GM21717 (cell line): ENCODE measurements around the gene BACE1.
"Not testable (repeated sequence)": the region's sequence is repeated elsewhere in the genome, so short reads cannot be mapped to it uniquely, and the experiment has no call there.

Source experiments
- ATAC-seq: cut with Tn5 transposase; IDR thresholded peaks from one replicate; pipeline ENCODE4 v1.9.1; 2021; ENCODE audit warnings: mild to moderate bottlenecking, moderate library complexity; ENCODE audit not compliant: unreplicated experiment

Gene BACE1

DNA sequence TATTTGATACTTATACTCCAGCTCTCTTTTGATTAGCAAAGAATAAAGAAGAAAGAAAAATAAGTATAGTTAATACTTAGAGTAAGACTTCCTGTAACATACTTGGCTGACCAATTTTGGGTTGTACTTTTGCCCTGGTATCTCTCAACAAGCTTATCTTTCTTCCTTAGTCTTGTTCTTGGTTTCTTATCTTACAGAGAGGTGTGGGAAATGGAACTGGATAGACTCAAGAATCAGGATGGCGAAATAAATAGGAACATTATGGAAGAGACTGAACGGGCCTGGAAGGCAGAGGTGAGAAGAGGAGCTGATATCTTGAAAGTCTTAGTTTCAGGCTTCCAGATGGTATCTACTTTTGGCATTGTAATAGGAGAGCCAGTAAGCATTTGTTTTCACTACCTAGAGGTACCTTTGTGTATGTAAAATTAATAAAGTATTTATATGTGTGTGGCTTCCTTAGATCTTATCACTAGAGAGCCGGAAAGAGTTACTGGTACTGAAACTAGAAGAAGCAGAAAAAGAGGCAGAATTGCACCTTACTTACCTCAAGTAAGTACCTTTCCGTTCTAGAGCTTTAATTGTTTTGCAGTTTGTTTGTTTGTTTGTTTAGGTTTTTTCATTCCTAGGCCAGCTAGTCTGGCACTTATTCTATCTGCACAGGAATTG, 36.2 kb downstream of the BACE1 start:
- ATAC-seq = no peak

DNA sequence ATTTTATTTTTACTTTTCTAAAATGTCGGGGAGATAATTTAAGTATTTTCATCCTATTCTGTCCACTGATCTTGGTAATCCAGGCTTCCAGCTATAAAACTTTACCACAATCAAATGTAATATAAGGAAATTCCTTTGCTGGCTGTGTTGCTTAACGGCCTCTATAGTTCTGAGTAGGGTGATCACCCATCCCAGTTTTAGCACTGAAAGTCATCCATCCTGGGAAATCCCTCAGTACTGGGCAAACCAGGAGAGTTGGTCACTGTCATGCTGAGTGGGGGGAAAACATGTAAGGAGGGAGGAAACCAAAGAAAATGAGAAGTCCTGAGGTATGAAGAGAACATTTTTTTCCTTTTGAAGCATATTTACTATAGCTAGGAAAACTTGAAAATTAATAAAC, 37.7 kb downstream of the BACE1 start:
- no peak for ATAC-seq

DNA sequence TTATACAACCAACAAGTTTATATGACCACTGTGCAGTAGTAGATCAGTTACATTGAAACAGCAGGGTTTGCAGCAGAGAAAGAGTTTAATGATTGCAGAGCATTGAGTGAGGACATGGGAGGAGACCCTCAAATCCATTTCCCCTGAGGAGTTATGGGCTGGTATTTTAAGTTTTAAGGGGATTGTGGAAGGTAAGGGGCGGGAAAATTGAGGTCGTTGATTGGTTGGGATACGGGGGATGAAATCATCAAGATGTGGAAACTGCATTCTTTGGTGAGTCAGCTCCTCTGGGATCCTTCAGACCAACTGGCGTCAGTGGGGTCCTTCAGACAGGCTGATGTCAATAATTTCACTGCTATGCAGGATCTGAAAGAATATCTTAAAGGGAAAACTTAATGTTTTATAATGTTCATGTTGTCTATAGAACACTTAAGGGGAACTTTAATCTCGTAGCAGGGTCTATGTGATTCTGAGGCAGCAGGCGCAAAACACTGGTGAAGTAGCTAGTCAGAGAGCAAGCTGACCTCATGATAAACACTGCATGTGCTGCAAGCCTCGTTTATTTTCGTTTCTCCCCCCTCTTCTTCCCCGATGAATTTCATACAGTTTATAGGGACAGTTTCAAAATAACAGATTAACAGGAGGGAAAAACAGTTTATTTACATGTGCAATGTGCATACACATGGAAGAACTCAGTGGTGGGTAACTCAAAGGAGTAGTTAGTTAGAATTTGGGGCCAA, 42.3 kb downstream of the BACE1 start:
- no peak for ATAC-seq

DNA sequence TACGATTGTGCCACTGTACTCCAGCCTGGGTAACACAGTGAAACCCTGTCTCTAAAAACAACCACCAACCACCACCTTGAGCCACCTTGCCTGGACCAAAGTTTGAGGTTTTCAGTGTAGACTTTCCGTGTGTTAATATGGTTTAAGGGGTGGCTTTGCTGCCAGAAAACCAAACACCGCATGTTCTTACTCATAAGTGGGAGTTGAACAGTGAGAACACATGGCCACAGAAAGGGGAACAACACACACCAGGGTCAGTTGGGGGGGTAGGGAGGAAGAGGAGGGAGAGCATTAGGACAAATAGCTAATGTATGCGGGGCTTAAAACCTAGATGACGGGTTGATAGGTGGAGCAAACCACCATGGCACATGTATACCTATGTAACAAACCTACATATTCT, 43.9 kb downstream of the BACE1 start:
- not testable (repeated sequence) for ATAC-seq

DNA sequence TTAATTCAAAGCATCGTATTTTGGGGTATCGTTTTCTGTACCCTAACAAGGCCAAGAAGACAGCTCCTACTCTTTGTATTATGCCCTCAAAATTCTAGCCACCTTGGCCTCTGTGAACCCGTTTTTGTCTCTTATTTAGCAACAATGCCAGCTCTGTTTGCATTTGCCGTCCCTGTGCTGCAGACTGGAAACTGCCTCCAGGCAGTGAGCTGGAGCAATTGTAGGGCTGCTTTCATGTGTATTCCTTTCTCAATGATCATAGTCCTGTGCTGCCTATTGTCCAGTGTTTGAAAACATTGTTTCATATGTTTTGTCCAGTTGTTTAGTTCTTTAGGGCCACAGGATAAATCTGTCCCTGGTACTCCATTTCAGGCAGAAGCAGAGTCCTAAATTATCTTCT, 44.8 kb downstream of the BACE1 start:
- ATAC-seq = no peak

DNA sequence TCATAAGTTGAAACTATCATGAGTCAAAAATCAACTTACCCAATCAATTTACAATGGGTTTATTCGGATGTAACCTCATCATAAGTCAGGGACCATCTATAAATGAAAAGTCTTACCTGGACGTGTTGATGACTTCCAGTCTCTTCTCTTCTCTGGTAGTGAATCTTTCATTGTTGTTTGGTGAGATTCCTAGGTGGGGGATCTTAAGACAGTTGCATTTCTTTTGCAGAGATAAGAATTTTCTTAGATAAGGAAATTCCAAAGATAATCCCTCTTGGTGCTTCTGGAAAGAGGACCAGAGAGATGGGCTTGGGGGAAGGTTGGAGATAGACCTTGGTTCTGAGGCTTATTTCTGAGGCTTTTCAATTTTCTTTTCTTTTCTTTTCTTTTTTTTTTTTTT, 46.2 kb downstream of the BACE1 start:
- no peak for ATAC-seq

DNA sequence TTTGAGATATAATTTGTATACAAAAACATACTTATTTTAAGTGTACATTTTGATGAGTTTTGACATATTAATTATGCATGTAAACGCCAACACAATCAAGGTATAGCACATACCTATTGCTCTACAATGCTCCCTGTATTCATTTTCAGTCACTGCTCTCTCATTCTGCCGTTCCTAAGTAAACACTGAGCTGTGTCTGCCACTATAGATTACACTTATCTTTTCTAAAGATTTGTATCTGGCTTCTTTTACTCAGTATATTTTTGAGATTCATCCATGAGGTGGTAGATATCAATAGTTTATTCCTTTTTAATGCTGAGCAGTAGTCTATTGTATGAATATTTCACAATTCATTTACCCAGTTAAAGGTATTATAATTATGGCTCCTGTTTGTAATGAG, 50.3 kb downstream of the BACE1 start:
- no peak for ATAC-seq

DNA sequence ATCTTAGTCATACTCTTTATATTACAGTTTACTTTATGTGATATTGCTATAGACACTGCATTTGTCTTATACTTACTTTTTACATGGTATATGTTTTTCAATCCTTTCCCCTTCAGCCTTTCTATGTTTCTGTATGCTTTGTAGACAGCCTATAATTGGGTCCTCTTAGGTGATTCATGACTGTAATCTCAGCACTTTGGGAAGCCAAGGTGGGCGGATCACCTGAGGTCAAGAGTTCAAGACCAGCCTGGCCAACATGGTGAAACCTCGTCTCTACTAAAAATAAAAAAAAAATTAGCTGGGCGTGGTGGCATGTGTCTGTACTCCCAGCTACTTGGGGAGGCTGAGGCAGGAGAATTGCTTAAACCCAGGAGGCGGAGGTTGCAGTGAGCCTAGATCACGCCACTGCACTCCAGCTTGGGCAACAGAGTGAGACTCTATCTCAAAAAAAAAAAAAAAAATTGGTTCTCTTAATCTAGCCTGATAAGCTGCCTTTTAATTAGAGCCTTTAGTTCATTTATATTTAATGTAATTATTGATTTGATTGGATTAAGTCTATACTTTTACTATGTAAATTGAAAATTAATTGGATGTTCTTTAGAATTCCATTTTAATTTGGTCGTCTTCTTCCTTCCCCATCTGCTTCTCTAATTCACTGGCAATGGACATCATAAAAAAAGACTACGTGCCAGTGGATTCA, 51.3 kb downstream of the BACE1 start:
- ATAC-seq = not testable (repeated sequence)

DNA sequence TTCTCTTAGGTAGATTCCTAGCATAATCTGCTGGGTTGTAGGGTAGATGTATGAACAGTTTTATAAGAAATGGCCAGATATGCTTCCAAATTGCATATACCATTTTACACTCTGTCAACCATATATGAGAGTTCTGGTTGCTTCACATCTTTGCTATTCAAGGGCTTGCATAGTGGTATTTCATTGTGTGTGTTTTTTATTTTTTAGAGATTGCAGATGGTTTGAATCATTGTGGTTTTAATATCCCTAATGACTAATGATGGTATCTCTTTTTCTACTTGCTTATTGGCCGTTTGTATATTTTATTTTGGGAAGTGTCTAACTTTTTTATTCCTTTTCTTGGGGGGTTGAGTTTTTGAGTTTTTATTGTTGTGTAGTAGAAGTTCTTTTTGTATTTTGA, 56.6 kb downstream of the BACE1 start:
- ATAC-seq = no peak

DNA sequence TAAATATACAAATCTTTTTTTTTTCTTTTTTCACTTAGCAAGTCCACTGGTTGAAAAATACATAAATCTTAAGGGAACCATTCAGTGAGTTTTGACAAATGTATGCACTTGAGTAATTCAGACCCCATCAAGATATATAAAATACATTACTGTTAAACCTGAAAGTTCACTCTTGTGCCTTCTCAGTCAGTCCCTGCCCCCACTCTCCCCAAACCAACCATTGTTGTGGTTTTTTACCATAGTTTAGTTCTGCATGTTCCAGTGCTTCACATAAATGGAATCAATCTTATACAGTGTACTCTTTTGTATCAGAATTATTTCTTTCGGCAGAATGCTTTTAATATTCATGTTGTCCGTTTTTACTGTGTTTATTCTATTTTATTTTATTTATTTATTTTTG, 57.5 kb downstream of the BACE1 start:
- ATAC-seq = no peak

DNA sequence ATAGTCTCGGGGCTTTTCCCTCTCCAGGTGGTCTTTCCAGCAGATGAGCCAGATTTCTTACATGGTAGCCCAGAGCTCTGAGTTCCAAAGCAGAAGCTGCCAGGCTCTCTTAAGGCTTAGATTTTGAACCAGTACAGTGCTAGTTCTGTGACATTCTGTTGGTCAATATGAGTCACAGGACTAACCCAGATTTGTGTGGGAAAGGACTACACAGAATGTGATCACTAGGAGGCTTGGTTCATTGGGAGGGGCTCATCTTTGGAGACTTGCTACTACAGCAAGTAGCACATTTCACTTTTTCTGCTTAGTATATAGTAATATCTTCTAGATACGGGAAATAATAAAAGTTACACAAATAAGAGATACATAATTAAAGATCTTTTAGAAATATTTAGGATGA, 59.5 kb downstream of the BACE1 start:
- ATAC-seq = no peak

DNA sequence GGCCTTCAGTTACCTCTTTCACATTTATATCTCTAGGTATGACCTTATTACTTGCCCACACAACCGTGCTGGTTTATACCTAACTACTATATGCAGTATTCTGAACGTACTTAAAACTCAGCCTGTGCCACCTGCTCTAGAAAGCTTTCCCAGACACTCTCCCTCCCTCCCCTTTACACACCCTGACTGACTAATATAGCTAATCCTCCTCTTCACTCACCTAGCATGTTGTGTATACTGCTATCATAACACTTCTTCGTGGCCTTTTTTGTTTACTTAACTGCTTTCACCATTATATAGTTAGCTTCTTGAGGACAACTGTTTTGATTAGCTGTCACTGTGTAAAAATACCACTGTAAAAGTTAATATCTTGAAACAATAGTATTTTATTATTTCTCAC, 60.1 kb downstream of the BACE1 start:
- no peak for ATAC-seq

DNA sequence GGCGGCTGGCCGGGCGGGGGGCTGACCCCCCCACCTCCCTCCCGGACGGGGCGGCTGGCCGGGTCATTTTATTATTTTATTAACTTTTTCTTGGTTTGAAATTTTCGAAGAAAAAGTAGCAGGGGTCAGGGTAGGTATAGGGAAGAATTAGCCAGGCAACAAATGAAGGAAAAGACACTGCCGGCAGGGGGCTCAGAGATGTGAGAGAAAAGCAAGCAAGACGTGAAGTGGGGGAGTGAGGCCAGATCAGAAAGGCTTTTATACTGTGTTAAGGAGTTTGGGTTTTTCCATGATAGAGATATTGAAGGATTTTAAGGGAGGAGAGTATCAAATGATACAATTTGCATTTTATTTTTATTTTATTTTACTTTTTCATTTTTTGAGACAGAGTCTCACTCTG, 64.5 kb downstream of the BACE1 start:
- ATAC-seq = no peak

DNA sequence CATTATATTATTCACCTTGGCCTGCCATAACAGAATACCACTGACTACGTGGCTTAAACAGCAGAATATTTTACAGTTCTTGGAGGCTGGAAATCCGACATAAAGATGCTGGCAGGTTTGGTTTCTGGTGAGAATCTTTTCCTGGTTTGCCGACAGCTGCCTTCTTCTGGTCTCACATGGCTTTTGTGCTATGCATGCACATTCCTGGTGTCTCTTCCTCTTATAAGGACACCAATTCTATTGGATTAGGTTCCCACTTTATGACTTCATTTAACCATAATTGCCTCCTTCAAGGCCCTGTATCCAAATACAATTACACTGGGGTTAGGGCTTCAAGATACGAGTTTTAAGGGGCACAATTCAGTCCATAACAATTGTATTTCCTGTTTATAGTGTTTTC, 66.5 kb downstream of the BACE1 start:
- no peak for ATAC-seq

DNA sequence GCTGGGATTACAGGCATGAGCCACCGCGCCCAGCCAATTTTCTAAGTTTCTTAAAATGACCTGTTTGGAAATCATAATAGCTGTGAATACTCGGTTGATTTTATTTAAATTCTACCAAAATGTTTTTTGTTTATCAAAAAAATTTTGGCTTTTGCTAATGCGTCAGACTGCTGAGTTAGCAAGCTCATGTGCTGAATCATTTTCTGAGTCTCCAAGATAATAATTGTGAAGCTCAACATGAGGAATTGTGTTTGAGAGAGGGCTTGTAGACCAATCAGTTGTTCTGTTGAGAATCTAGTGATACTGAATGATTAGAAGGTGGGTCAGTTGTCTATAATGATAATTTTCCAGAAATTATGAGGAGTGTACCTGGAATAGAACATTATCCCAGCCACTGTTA, 67.7 kb downstream of the BACE1 start:
- ATAC-seq = no peak

DNA sequence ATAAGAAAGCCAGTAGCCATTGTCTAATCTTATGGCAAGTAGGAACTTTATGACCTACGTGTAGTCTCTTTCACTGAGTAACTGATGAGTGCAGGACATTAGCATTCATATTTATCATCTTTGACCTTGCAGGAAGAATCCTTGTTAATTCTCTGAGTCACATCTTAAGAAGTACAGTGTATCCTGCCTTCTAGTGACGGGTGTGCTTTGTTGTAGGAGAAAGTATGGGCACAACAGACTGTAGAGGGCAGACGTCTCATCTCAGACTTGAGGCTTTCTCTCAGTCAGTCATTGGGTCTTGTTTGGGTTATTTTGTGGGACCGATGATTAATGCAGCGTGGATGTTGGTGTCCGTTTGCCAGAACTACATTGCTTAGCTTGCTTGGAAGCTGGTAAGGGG, 76.8 kb downstream of the BACE1 start:
- no peak for ATAC-seq

DNA sequence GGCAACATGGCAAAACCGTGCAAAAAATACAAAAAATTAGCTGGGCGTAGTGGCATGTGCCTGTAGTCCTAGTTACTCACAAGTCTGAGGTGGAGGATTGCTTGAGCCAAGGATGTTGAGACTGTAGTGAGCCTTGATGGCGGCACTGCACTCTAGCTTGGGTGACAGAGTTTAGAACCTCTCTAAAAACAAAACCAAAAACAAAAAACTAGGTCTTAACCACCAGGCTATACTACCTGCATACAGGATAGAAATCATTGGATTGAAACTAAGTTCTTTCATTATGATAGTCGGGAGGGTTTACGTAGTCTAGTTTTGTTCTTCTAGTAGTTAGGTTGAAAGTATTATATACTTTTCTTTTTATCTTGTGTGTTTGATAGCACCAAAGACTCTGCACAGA, 77.8 kb downstream of the BACE1 start:
- ATAC-seq = no peak
